ENCODE results near the gene DNHD1. TPM values are rescaled to one million over a fixed set of nuclear protein-coding genes. Genes with fewer than 3 reads are reported as not detected.
A peak's percentile ranks its signal among the peaks of the same experiment; 100 is the strongest.

DNHD1 gene
- total and polyA plus RNA-seq, 9 of the 15 experiments (the other 6 are each of a cell fraction or from before 2014, with no cell fraction given) = 0.82 to 9.7 (median 3.8) TPM

- TF ChIP-seq RREB1 (CRISPR knock-in tag; IDR thresholded peaks at IDR 0.05) (no peak), CTBP1 (IDR thresholded peaks at IDR 0.05; ENCODE audit: borderline replicate concordance) (peak; percentile 78; the same call in 1 of the 2 replicates), TBL1XR1 (IDR thresholded peaks at IDR 0.05; ENCODE audit: low read length in 2 of 2) (peak in 1 of 2 experiments; percentile 90; a peak in 3 of 4 replicates), SMAD1 (IDR thresholded peaks at IDR 0.05; ENCODE audit: low read depth, low read length, partially characterized antibody) (peak; percentile 52), RNF2 (IDR thresholded peaks at IDR 0.05) (peak; percentile 85), CC2D1A (IDR thresholded peaks at IDR 0.05) (peak; percentile 82), FOSL1 (tag; conservative IDR thresholded peaks at IDR 0.05) (peak; percentile 34; the same call in 1 of the 2 replicates), REST (IDR thresholded peaks at IDR 0.05; ENCODE audit: borderline replicate concordance) (peak; percentile 34; the same call in 1 of the 2 replicates), REST (CRISPR knock-in tag; IDR thresholded peaks at IDR 0.05; ENCODE audit: low read depth) (no peak), ELK3 (CRISPR knock-in tag; IDR thresholded peaks at IDR 0.05) (no peak), BACH1 (tag; IDR thresholded peaks at IDR 0.05) (no peak), ZSCAN29 (IDR thresholded peaks at IDR 0.05) (no peak), ZNF785 (CRISPR knock-in tag; IDR thresholded peaks at IDR 0.05) (no peak), HDGF (IDR thresholded peaks at IDR 0.05) (peak; percentile 95)
Measured at GRCh38 chr11:6554828-6555706, 58.0 kb downstream of the DNHD1 start (continued).
